GM23338 (cell line): ENCODE data around the gene AOPEP. TPM values are rescaled to one million over a fixed set of nuclear protein-coding genes. Genes with fewer than 3 reads are reported as not detected.

Experiments
- ATAC-seq: fragments of 200-7000 bp; cut with Tn5 transposase; 3 replicates; pipeline ENCODE4 v1.9.1; 2020
- DNase-seq: peaks from one replicate; pipeline ENCODE4 v3.0.0-alpha.2; 2015; ENCODE audit warnings: low spot score
- H2AFZ ChIP-seq: fragments of 200-600 bp; sonication (generic); 2 replicates; pipeline ENCODE4 v1.8.0; 2016; ENCODE audit warnings: antibody characterized with exemption, mild to moderate bottlenecking, moderate library complexity
- H3F3A ChIP-seq: fragments of 200-600 bp; sonication (generic); replicated peaks from 2 replicates; pipeline ENCODE4 v1.8.0; 2017; ENCODE audit warnings: antibody characterized with exemption, mixed run types, low read depth
- H3K27ac ChIP-seq: fragments of 200-600 bp; sonication (generic); 2 replicates; pipeline ENCODE4 v1.6.1; 2016; ENCODE audit warnings: low read depth
- H3K27me3 ChIP-seq: fragments of 200-600 bp; sonication (generic); 2 replicates; pipeline ENCODE4 v1.8.0; 2016; ENCODE audit warnings: mild to moderate bottlenecking, mixed run types, moderate library complexity; ENCODE audit not compliant: insufficient read depth
- H3K36me3 ChIP-seq: fragments of 200-600 bp; sonication (generic); 2 replicates; pipeline ENCODE4 v1.8.0; 2016; ENCODE audit warnings: mild to moderate bottlenecking; ENCODE audit not compliant: insufficient read depth
- H3K4me1 ChIP-seq: fragments of 200-600 bp; sonication (generic); 2 replicates; pipeline ENCODE4 v1.8.0; 2016; ENCODE audit warnings: mild to moderate bottlenecking, moderate library complexity; ENCODE audit not compliant: insufficient read depth
- H3K4me2 ChIP-seq: fragments of 200-600 bp; sonication (generic); 2 replicates; pipeline ENCODE4 v1.7.1; 2017; ENCODE audit warnings: mixed run types
- H3K4me3 ChIP-seq: fragments of 200-600 bp; sonication (generic); 2 replicates; pipeline ENCODE4 v1.6.1; 2016; ENCODE audit warnings: mixed run types
- H3K79me2 ChIP-seq: fragments of 200-600 bp; sonication (generic); replicated peaks from 2 replicates; pipeline ENCODE4 v1.8.0; 2017; ENCODE audit warnings: mild to moderate bottlenecking; ENCODE audit not compliant: insufficient read depth
- H3K9me2 ChIP-seq: fragments of 200-600 bp; sonication (generic); 2 replicates; pipeline ENCODE4 v1.8.0; 2017; ENCODE audit not compliant: insufficient read depth
- H4K20me1 ChIP-seq: fragments of 200-600 bp; sonication (generic); replicated peaks from 2 replicates; pipeline ENCODE4 v1.8.0; 2017; ENCODE audit warnings: mild to moderate bottlenecking; ENCODE audit not compliant: insufficient read depth
- H3K27ac Mint-ChIP-seq: 2 replicates; pipeline ENCODE4 v1.8.0; 2020; ENCODE audit warnings: inconsistent platforms, mild to moderate bottlenecking, moderate library complexity, mixed read lengths
- H3K27me3 Mint-ChIP-seq: 3 replicates; pipeline ENCODE4 v1.8.0; 2022; ENCODE audit warnings: low read depth, mild to moderate bottlenecking, moderate library complexity, mixed read lengths, inconsistent platforms; ENCODE audit not compliant: insufficient read depth, poor library complexity
- H3K36me3 Mint-ChIP-seq: 3 replicates; pipeline ENCODE4 v1.8.0; 2021; ENCODE audit warnings: low read depth, mild to moderate bottlenecking, inconsistent platforms, moderate library complexity, mixed read lengths
- H3K4me1 Mint-ChIP-seq: 3 replicates; pipeline ENCODE4 v1.8.0; 2020; ENCODE audit warnings: mild to moderate bottlenecking, inconsistent platforms, mixed read lengths
- H3K4me3 Mint-ChIP-seq: 3 replicates; pipeline ENCODE4 v1.8.0; 2021; ENCODE audit warnings: moderate library complexity, mild to moderate bottlenecking, inconsistent platforms, mixed read lengths
- H3K9me3 Mint-ChIP-seq: 3 replicates; pipeline ENCODE4 v1.8.0; 2020; ENCODE audit warnings: moderate library complexity, mild to moderate bottlenecking, inconsistent platforms, mixed read lengths
- CREB1 ChIP-seq: fragments of 250-450 bp; sonication (Bioruptor Pico); IDR thresholded peaks from 2 replicates; pipeline ENCODE4 v1.5.0; 2020; ENCODE audit warnings: low read depth, mild to moderate bottlenecking, moderate library complexity
- EZH2 ChIP-seq: fragments of 200-600 bp; sonication (generic); IDR thresholded peaks from one replicate; pipeline ENCODE4 v1.8.0; 2017; ENCODE audit warnings: antibody characterized with exemption, mild to moderate bottlenecking, low read depth; ENCODE audit not compliant: unreplicated experiment
- EZH2phosphoT487 ChIP-seq: fragments of 200-600 bp; sonication (generic); IDR thresholded peaks from one replicate; pipeline ENCODE4 v1.8.1; 2018; ENCODE audit warnings: antibody characterized with exemption; ENCODE audit not compliant: unreplicated experiment
- JUNB ChIP-seq: IDR thresholded peaks from one replicate; pipeline ENCODE4 v1.6.1; 2016; ENCODE audit warnings: antibody characterized with exemption; ENCODE audit not compliant: unreplicated experiment
- NANOG ChIP-seq: IDR thresholded peaks from 2 replicates; pipeline ENCODE4 v1.6.1; 2016; ENCODE audit warnings: antibody characterized with exemption, borderline replicate concordance
- POLR2AphosphoS5 ChIP-seq: IDR thresholded peaks from 2 replicates; pipeline ENCODE4 v1.6.1; 2016; ENCODE audit warnings: antibody characterized with exemption, low read depth
- STAT1 ChIP-seq: IDR thresholded peaks from one replicate; pipeline ENCODE4 v1.6.1; 2016; ENCODE audit warnings: antibody characterized with exemption; ENCODE audit not compliant: unreplicated experiment
- ZNF114 ChIP-seq: fragments of 250-450 bp; sonication (Bioruptor Pico); IDR thresholded peaks from 2 replicates; pipeline ENCODE4 v1.5.0; 2020; ENCODE audit warnings: mild to moderate bottlenecking, moderate library complexity
- ZNF331 ChIP-seq: fragments of 250-450 bp; sonication (Bioruptor Pico); IDR thresholded peaks from 2 replicates; pipeline ENCODE4 v1.5.0; 2020; ENCODE audit warnings: low read depth, mild to moderate bottlenecking, moderate library complexity
- polyA plus RNA-seq: library from polyadenylated mRNA; unstranded; fragments of >200 nt; fragmentation: Nextera tagmentation; extraction: Ambion mirVana; gene quantifications from 2 replicates; pipeline ENCODE4 v1.2.1, GENCODE V29; 2016
- total RNA-seq: library from RNA; depleted of rRNA; stranded (reverse); fragments of >200 nt; shearing (Covaris generic); gene quantifications from 2 replicates; pipeline ENCODE4 v1.2.3, GENCODE V29; 2014
- TF ChIP-seq, protein P1 (sequence below), 2 experiments: fragments of 200-600 bp in 1 of 2; sonication (generic) in 1 of 2; conservative IDR thresholded peaks; 2 replicates each; pipeline versions ENCODE4 v1.5.1 to v1.6.1; 2016 to 2017; ENCODE audit warnings: antibody characterized with exemption in 2 of 2, low read depth in 2 of 2, mild to moderate bottlenecking in 2 of 2, moderate library complexity in 1 of 2
- TF ChIP-seq, protein P2 (sequence below): fragments of 250-450 bp; sonication (Bioruptor Pico); IDR thresholded peaks from 2 replicates; pipeline ENCODE4 v1.5.0; 2020; ENCODE audit warnings: mild to moderate bottlenecking, moderate library complexity
- TF ChIP-seq, protein P3 (sequence below): IDR thresholded peaks from one replicate; pipeline ENCODE4 v1.6.1; 2018; ENCODE audit warnings: antibody characterized with exemption; ENCODE audit not compliant: unreplicated experiment
- TF ChIP-seq, protein P4 (sequence below): IDR thresholded peaks from 2 replicates; pipeline ENCODE4 v1.6.1; 2016; ENCODE audit warnings: antibody characterized with exemption

The AOPEP gene
- total and polyA plus RNA-seq, 2 experiments from 2014 or later: 7.0 to 16.5 TPM

DNA sequence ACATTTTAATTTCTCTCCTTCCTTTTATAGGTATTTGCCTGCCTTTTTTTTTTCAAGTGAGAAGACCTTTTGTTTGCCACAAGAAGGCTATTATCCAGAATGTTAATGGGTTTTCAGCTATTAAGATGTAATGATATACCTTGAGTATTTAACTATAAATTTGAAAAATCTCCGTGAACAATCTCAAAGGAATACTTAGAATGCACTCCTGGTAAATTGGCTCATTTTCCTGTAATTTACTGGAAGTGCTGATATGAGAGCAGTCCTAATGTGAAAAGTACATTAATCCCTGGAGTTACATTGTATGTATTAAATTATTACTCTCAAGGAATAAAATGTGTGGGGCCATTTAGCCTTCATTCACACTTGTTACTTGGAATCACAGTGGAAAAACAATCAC lies 32.4 kb downstream of the AOPEP start:
- ATAC-seq (no peak), DNase-seq (no peak)
- Histone ChIP-seq H3K27me3 (no peaks in the 10 kb centered on the region), H4K20me1 (no peaks in the 10 kb centered on the region; the same call in 1 of the 2 replicates), H3K27ac (no peak overlapping the region), H3F3A (no peaks in the 10 kb centered on the region), H3K4me1 (no peaks in the 10 kb centered on the region), H3K4me2 (no peak overlapping the region), H3K36me3 (peaks cover 9% of the 10 kb centered on the region; the same call in 1 of the 2 replicates), H2AFZ (no peak overlapping the region), H3K9me2 (no peaks in the 10 kb centered on the region), H3K4me3 (no peak overlapping the region), H3K79me2 (peaks cover 11% of the 10 kb centered on the region; the same call in 1 of the 2 replicates)
- no peaks in the 10 kb centered on the region for H3K27me3 Mint-ChIP-seq
- no peak overlapping the region for H3K4me3 Mint-ChIP-seq
- H3K9me3 Mint-ChIP-seq: no peaks in the 10 kb centered on the region
- no peaks in the 10 kb centered on the region for H3K36me3 Mint-ChIP-seq
- TF ChIP-seq, protein P1, sequence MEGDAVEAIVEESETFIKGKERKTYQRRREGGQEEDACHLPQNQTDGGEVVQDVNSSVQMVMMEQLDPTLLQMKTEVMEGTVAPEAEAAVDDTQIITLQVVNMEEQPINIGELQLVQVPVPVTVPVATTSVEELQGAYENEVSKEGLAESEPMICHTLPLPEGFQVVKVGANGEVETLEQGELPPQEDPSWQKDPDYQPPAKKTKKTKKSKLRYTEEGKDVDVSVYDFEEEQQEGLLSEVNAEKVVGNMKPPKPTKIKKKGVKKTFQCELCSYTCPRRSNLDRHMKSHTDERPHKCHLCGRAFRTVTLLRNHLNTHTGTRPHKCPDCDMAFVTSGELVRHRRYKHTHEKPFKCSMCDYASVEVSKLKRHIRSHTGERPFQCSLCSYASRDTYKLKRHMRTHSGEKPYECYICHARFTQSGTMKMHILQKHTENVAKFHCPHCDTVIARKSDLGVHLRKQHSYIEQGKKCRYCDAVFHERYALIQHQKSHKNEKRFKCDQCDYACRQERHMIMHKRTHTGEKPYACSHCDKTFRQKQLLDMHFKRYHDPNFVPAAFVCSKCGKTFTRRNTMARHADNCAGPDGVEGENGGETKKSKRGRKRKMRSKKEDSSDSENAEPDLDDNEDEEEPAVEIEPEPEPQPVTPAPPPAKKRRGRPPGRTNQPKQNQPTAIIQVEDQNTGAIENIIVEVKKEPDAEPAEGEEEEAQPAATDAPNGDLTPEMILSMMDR (conservative IDR thresholded peaks at IDR 0.05; ENCODE audit: low read depth in 2 of 2): no peak
- no peak for TF ChIP-seq STAT1
- no peak for TF ChIP-seq CREB1 (CRISPR knock-in tag)
- no peak for TF ChIP-seq EZH2phosphoT487
- TF ChIP-seq, protein P2, sequence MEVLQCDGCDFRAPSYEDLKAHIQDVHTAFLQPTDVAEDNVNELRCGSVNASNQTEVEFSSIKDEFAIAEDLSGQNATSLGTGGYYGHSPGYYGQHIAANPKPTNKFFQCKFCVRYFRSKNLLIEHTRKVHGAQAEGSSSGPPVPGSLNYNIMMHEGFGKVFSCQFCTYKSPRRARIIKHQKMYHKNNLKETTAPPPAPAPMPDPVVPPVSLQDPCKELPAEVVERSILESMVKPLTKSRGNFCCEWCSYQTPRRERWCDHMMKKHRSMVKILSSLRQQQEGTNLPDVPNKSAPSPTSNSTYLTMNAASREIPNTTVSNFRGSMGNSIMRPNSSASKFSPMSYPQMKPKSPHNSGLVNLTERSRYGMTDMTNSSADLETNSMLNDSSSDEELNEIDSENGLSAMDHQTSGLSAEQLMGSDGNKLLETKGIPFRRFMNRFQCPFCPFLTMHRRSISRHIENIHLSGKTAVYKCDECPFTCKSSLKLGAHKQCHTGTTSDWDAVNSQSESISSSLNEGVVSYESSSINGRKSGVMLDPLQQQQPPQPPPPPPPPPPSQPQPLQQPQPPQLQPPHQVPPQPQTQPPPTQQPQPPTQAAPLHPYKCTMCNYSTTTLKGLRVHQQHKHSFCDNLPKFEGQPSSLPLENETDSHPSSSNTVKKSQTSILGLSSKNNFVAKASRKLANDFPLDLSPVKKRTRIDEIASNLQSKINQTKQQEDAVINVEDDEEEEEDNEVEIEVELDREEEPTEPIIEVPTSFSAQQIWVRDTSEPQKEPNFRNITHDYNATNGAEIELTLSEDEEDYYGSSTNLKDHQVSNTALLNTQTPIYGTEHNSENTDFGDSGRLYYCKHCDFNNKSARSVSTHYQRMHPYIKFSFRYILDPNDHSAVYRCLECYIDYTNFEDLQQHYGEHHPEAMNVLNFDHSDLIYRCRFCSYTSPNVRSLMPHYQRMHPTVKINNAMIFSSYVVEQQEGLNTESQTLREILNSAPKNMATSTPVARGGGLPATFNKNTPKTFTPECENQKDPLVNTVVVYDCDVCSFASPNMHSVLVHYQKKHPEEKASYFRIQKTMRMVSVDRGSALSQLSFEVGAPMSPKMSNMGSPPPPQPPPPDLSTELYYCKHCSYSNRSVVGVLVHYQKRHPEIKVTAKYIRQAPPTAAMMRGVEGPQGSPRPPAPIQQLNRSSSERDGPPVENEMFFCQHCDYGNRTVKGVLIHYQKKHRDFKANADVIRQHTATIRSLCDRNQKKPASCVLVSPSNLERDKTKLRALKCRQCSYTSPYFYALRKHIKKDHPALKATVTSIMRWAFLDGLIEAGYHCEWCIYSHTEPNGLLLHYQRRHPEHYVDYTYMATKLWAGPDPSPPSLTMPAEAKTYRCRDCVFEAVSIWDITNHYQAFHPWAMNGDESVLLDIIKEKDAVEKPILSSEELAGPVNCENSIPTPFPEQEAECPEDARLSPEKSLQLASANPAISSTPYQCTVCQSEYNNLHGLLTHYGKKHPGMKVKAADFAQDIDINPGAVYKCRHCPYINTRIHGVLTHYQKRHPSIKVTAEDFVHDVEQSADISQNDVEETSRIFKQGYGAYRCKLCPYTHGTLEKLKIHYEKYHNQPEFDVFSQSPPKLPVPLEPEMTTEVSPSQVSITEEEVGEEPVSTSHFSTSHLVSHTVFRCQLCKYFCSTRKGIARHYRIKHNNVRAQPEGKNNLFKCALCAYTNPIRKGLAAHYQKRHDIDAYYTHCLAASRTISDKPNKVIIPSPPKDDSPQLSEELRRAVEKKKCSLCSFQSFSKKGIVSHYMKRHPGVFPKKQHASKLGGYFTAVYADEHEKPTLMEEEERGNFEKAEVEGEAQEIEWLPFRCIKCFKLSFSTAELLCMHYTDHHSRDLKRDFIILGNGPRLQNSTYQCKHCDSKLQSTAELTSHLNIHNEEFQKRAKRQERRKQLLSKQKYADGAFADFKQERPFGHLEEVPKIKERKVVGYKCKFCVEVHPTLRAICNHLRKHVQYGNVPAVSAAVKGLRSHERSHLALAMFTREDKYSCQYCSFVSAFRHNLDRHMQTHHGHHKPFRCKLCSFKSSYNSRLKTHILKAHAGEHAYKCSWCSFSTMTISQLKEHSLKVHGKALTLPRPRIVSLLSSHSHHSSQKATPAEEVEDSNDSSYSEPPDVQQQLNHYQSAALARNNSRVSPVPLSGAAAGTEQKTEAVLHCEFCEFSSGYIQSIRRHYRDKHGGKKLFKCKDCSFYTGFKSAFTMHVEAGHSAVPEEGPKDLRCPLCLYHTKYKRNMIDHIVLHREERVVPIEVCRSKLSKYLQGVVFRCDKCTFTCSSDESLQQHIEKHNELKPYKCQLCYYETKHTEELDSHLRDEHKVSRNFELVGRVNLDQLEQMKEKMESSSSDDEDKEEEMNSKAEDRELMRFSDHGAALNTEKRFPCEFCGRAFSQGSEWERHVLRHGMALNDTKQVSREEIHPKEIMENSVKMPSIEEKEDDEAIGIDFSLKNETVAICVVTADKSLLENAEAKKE (CRISPR knock-in tag): no peak
- TF ChIP-seq, protein P3, sequence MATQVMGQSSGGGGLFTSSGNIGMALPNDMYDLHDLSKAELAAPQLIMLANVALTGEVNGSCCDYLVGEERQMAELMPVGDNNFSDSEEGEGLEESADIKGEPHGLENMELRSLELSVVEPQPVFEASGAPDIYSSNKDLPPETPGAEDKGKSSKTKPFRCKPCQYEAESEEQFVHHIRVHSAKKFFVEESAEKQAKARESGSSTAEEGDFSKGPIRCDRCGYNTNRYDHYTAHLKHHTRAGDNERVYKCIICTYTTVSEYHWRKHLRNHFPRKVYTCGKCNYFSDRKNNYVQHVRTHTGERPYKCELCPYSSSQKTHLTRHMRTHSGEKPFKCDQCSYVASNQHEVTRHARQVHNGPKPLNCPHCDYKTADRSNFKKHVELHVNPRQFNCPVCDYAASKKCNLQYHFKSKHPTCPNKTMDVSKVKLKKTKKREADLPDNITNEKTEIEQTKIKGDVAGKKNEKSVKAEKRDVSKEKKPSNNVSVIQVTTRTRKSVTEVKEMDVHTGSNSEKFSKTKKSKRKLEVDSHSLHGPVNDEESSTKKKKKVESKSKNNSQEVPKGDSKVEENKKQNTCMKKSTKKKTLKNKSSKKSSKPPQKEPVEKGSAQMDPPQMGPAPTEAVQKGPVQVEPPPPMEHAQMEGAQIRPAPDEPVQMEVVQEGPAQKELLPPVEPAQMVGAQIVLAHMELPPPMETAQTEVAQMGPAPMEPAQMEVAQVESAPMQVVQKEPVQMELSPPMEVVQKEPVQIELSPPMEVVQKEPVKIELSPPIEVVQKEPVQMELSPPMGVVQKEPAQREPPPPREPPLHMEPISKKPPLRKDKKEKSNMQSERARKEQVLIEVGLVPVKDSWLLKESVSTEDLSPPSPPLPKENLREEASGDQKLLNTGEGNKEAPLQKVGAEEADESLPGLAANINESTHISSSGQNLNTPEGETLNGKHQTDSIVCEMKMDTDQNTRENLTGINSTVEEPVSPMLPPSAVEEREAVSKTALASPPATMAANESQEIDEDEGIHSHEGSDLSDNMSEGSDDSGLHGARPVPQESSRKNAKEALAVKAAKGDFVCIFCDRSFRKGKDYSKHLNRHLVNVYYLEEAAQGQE: no peak
- no peak for TF ChIP-seq EZH2
- no peak for TF ChIP-seq ZNF331 (CRISPR knock-in tag)
- TF ChIP-seq NANOG: no peak
- TF ChIP-seq, protein P4, sequence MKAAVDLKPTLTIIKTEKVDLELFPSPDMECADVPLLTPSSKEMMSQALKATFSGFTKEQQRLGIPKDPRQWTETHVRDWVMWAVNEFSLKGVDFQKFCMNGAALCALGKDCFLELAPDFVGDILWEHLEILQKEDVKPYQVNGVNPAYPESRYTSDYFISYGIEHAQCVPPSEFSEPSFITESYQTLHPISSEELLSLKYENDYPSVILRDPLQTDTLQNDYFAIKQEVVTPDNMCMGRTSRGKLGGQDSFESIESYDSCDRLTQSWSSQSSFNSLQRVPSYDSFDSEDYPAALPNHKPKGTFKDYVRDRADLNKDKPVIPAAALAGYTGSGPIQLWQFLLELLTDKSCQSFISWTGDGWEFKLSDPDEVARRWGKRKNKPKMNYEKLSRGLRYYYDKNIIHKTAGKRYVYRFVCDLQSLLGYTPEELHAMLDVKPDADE: no peak
- TF ChIP-seq ZNF114 (CRISPR knock-in tag): no peak
- no peak for TF ChIP-seq POLR2AphosphoS5
- TF ChIP-seq JUNB: no peak
- H3K27ac Mint-ChIP-seq: no peak overlapping the region
- H3K4me1 Mint-ChIP-seq: peaks cover 13% of the 10 kb centered on the region
